NCI-H2196 treated with DMSO at 0.1 percent for 48 hours (cell line): ENCODE results near the gene PXMP2.

Experiments
- DNase-seq: peaks from one replicate; lab custom pipeline; 2025; ENCODE audit not compliant: unreplicated experiment; lab: John Stamatoyannopoulos, UW

The PXMP2 gene

DNA sequence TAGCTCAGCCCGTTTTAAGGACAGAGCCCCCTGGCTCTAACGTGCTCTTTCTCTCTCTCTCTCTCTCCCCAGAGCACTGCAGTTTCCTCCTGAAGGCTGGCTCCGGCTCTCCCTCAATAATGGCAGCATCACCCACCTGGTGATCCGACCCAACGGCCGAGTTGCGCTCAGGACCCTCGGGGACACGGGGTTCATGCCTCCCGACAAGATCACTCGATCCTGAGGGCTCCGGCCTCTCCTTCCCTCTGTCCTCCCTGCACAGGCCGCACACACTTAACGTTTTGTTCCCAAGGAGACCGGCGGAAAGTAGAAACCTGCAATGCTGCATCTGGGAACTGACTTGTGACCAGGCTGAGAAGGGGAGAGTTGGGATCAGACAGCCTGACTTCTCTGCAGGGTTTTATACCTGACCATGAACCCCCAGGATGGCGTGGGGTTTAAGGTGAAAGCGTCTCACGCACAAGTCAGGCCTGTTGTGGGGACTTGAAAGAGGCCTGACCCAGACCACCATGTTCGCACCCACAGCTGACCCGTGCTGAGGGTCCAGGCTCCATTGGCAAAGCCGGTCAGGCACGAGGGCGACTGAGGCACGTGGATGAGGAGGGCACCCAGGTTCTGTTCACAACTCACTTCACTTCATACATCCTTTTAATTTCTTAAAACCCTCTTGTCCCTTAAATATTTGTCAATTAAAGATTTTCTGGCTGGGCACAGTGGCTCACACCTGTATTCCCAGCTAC lies 33.4 kb downstream of the PXMP2 start:
- no peak for DNase-seq

- no peak for DNase-seq
These were observed 35.8 kb downstream of the PXMP2 start for GRCh38 chr12:132723015-132723763.

GRCh38 chr12:132723764-132724140 lies 36.4 kb downstream of the PXMP2 start:
- no peak for DNase-seq

GRCh38 chr12:132724506-132725241 lies 37.3 kb downstream of the PXMP2 start:
- no peak for DNase-seq

DNA sequence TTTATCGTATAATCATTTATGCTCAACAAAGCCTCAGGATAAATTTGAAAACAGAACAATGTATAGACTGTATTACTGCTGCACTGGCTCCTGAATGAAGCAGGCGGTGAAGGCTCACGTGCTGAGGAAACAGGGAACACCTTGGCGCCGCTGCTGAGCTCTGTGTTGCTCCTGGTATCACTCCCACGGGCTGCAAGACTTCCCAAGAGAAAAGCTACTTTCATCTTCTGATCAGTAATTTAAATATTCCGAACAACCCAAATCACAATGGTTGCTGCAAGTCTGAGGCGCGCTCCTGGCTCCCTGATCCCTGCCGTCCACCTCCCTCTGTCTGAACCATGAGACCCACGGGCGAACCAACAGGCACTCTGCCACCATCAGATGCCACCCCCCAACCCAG lies 39.0 kb downstream of the PXMP2 start:
- DNase-seq = no peak

GRCh38 chr12:132727091-132727794 lies 39.9 kb downstream of the PXMP2 start:
- no peak for DNase-seq

GRCh38 chr12:132728502-132728901 lies 41.1 kb downstream of the PXMP2 start:
- no peak for DNase-seq

DNA sequence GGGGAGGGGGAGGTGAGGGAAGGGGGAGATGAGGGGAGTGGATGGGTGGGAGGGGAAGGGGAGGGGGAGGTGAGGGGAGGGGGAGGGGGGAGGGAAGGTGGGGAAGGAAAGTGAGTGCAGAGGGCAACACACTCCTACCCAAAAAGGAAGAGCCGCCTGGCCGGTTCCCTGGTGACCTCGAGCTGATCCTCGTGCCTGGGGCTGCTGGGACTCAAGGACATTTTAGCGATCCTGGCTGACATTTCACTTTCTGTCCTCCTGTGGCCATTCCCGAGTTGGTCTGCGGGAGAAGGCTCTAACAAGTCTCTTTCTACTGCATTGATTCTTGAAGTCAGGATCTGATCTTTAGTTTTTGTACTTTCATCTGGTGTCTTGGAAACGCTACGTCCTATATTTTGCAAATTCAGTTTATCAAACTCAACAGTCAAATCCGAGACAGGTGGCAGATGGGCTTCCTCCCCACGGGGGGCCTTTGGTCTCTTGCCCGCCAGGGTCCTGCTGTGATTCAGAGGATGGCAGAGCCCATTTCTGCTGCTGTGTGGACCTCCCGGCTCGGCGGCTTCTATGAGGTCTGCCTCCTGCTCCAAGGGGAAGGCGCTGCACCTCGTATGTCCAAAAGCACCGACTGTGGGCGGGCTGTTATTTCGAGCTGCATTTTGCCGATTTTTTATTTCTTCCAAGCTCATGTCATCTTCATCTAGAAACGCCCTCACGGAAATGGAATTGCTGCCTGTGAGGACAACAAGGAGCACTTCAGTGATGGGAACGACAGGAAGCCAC lies 42.3 kb downstream of the PXMP2 start:
- DNase-seq = no peak

DNA sequence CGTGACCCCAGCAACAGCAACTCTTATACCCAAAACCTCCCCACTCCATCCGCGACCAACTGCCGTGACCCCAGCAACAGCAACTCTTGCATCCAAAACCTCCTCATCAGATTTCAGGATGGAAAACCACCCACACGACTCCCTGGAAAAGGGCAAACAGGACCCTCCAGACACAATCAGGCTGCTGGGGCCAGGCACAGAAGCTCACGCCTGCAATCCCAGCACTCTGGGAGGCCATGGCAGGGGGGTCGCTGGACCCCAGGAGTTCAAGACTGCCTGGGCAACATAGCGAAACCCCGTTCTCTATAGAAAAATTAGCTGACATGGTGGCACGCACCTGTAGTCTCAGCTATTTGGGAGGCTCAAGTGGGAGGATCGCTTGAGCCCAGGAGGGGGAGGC lies 43.0 kb downstream of the PXMP2 start:
- DNase-seq = no peak

- no peak for DNase-seq
These were observed 44.2 kb downstream of the PXMP2 start for GRCh38 chr12:132731574-132731973.

GRCh38 chr12:132734206-132734605 lies 46.8 kb downstream of the PXMP2 start:
- no peak for DNase-seq

- DNase-seq = no peak
These were observed 48.1 kb downstream of the PXMP2 start for GRCh38 chr12:132735496-132735895.

DNA sequence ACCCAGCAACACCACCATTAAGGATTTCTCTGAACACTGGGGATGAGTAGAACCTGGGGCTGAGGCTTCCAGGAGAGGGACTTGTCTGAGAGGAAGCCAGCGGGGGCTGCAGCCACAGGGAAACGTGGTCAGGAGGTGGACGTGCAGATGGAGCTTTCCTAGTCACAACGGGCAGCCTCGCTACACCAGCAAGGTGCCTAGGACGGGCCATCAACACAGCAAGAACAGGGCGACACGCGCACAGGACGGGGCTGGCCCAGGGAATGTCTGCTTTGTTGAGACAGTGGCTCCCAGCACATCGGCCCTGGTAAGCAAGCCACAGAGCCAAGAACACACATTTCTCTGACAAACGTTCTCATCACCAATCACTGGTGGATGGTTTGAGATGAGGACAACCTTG lies 49.0 kb downstream of the PXMP2 start:
- DNase-seq = no peak

GRCh38 chr12:132736913-132737312 lies 49.5 kb downstream of the PXMP2 start:
- no peak for DNase-seq

- no peak for DNase-seq
These were observed 52.4 kb downstream of the PXMP2 start for GRCh38 chr12:132739600-132740312.

- no peak for DNase-seq
These were observed 52.9 kb downstream of the PXMP2 start for GRCh38 chr12:132740313-132740646.

DNA sequence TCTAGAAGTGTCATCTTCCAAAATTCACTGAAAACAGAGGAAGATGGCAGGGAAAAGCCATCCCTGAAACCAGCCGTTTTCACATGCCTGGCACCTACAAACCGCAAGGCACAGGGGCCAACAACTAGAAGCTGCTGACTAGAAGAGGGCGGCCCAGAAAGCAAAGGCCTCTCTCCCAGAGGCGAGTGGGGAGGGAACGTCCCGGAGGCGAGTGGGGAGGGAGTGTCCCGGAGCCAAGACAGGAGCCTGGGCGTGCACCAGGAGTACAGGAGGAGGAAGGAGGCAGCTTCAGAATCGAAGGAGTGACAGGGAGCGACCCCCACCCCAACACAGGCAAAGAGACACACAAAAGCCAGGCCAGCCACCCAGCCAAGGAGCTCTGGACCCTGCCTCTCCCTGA lies 53.3 kb downstream of the PXMP2 start:
- DNase-seq = no peak

DNA sequence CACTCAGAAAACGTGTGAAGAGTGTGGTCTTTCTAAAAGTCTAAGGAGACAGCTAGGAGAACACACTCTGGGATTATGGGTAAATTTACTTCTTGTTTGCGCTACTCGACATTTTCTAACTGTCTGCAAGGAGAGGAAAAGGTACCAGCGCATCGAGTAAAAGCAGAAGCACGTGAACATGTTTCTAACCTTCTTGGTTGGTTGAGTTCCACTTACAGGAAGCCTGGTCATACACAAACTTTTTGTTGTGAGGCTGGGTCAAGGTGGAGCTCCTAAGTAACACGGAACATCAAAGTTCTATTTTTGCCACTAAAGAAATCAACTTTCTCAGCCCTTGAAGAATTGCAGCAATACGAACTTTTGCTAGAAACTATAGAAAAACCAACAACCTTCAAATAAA lies 54.2 kb downstream of the PXMP2 start:
- DNase-seq = no peak

DNA sequence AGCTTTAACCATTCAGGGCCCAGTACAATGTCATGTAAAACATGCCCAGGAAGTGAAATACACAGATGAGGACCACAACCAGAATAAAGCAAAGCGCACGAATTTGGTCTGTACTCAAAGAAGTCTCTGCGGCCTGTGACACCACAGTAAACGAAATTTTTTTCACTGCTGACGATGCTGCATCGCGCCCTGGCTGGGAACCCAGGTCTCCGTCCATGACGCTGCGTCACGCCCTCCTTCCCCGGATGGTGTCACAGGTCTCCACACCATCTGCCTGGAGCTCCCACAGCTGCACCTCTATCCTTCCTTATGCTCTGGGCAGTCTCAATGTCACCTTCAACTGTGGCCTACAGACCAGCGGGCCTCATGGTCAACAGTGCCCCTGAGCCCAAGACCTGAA lies 56.4 kb downstream of the PXMP2 start:
- DNase-seq = no peak

DNA sequence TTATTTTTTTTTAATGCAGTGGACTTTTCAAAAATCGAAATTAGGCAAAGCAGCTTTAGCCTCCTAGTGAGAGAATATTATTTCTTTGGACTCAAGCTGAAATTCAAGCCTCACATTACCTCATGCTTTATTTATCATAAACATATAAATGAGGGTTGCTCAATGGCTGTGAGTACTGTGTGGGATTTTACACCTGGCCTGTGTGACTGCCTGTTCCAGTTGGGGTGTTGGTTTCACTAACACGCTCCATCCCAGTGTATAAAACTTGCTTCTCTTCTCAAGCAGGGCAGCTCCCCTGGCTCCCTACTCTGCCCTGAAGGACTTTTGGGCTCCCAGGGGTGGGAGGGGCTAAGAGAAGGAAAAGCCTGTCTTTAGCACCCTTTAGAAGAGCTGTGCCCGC lies 59.2 kb downstream of the PXMP2 start:
- peak; percentile 40 for DNase-seq
